HepG2 (cell line): Measurements from ENCODE around the gene UNC13D. TPM values are rescaled to one million over a fixed set of nuclear protein-coding genes. Genes with fewer than 3 reads are reported as not detected.

Experiments
- CBFB ChIP-seq: sonication (generic); formaldehyde crosslinking; IDR thresholded peaks from 2 replicates; pipeline ENCODE4 v1.4.0; 2020; ENCODE audit warnings: missing genetic modification reagents
- HNRNPK ChIP-seq: fragments of 200-400 bp; formaldehyde crosslinking; IDR thresholded peaks from 2 replicates; pipeline ENCODE4 v1.6.1; 2018; ENCODE audit warnings: low read length, low read depth, moderate library complexity, mild to moderate bottlenecking; ENCODE audit not compliant: poor library complexity, severe bottlenecking
- MTA3 ChIP-seq: sonication (generic); formaldehyde crosslinking; IDR thresholded peaks from 2 replicates; pipeline ENCODE4 v1.4.0; 2020; ENCODE audit warnings: missing genetic modification reagents
- NKX3-1 ChIP-seq: sonication (generic); formaldehyde crosslinking; IDR thresholded peaks from 2 replicates; pipeline ENCODE4 v1.5.0; 2020; ENCODE audit warnings: missing genetic modification reagents
- PAXIP1 ChIP-seq: sonication (generic); formaldehyde crosslinking; conservative IDR thresholded peaks from 2 replicates; pipeline ENCODE4 v1.4.0; 2020; ENCODE audit warnings: mild to moderate bottlenecking, missing genetic modification reagents, moderate library complexity
- SP4 ChIP-seq: sonication (generic); formaldehyde crosslinking; IDR thresholded peaks from 2 replicates; pipeline ENCODE4 v1.8.1; 2023; ENCODE audit warnings: mild to moderate bottlenecking, missing genetic modification reagents
- STAG1 ChIP-seq: sonication (generic); formaldehyde crosslinking; IDR thresholded peaks from 2 replicates; pipeline ENCODE4 v1.4.0; 2020; ENCODE audit warnings: missing genetic modification reagents
- YY1 ChIP-seq: IDR thresholded peaks from 2 replicates; pipeline ENCODE4 v1.6.1; 2011; ENCODE audit warnings: low read length, low read depth, moderate library complexity, mild to moderate bottlenecking; ENCODE audit not compliant: insufficient read depth, insufficient replicate concordance
- ZKSCAN1 ChIP-seq: fragments of 150-350 bp; IDR thresholded peaks from 2 replicates; pipeline ENCODE4 v1.6.1; 2014; ENCODE audit warnings: low read length
- ZNF10 ChIP-seq: sonication (generic); formaldehyde crosslinking; IDR thresholded peaks from 2 replicates; pipeline ENCODE4 v1.4.0; 2020; ENCODE audit warnings: mild to moderate bottlenecking, low read depth, missing genetic modification reagents, borderline replicate concordance
- ZNF503 ChIP-seq: sonication (generic); formaldehyde crosslinking; IDR thresholded peaks from 2 replicates; pipeline ENCODE4 v1.4.0; 2020; ENCODE audit warnings: missing genetic modification reagents
- ZNF672 ChIP-seq: sonication (generic); formaldehyde crosslinking; IDR thresholded peaks from 2 replicates; pipeline ENCODE4 v1.8.1; 2022; ENCODE audit warnings: missing genetic modification reagents
- ZNF678 ChIP-seq: sonication (generic); formaldehyde crosslinking; IDR thresholded peaks from 2 replicates; pipeline ENCODE4 v1.4.0; 2020; ENCODE audit warnings: mild to moderate bottlenecking, missing genetic modification reagents
- ZSCAN31 ChIP-seq: sonication (generic); formaldehyde crosslinking; IDR thresholded peaks from 2 replicates; pipeline ENCODE4 v1.5.0; 2020; ENCODE audit warnings: low read depth, mild to moderate bottlenecking, missing genetic modification reagents
- polyA plus RNA-seq, 8 experiments: library from polyadenylated mRNA; depleted of rRNA in 3 of 8; stranded (reverse) in 7 of 8; unstranded in 1 of 8; fragments of >200 nt; fragmentation: Illumina TruSeq in 4 of 8; extraction: Trizol in 4 of 8; gene quantifications; 2 replicates each; pipeline versions ENCODE4 v1.2.1 to v1.2.3, GENCODE V29; 2011 to 2016; ENCODE audit warnings: low read depth in 4 of 8, missing spikeins in 1 of 8, mixed read lengths in 1 of 8; ENCODE audit not compliant: insufficient read depth in 1 of 8
- total RNA-seq, 5 experiments: library from RNA; depleted of rRNA; stranded (reverse); fragments of >200 nt; fragmentation: Illumina TruSeq; extraction: Trizol; gene quantifications; 2 replicates each; pipeline ENCODE4 v1.2.3, GENCODE V29; 2016; ENCODE audit warnings: low read depth in 1 of 5
- TF ChIP-seq, protein P1 (sequence below): sonication (generic); formaldehyde crosslinking; IDR thresholded peaks from 2 replicates; pipeline ENCODE4 v1.8.1; 2023; ENCODE audit warnings: missing genetic modification reagents, inconsistent platforms, borderline replicate concordance
- TF ChIP-seq, protein P2 (sequence below): sonication (generic); formaldehyde crosslinking; IDR thresholded peaks from 2 replicates; pipeline ENCODE4 v1.4.0; 2020; ENCODE audit warnings: mild to moderate bottlenecking, missing genetic modification reagents
- TF ChIP-seq, protein P3 (sequence below): sonication (generic); formaldehyde crosslinking; IDR thresholded peaks from 2 replicates; pipeline ENCODE4 v1.5.1; 2020; ENCODE audit warnings: mild to moderate bottlenecking, moderate library complexity, missing genetic modification reagents

The UNC13D gene
- total and polyA plus RNA-seq, 2 of the 13 experiments (the other 11 are each of a cell fraction or from before 2014, with no cell fraction given): 29.7 to 42.7 TPM

DNA sequence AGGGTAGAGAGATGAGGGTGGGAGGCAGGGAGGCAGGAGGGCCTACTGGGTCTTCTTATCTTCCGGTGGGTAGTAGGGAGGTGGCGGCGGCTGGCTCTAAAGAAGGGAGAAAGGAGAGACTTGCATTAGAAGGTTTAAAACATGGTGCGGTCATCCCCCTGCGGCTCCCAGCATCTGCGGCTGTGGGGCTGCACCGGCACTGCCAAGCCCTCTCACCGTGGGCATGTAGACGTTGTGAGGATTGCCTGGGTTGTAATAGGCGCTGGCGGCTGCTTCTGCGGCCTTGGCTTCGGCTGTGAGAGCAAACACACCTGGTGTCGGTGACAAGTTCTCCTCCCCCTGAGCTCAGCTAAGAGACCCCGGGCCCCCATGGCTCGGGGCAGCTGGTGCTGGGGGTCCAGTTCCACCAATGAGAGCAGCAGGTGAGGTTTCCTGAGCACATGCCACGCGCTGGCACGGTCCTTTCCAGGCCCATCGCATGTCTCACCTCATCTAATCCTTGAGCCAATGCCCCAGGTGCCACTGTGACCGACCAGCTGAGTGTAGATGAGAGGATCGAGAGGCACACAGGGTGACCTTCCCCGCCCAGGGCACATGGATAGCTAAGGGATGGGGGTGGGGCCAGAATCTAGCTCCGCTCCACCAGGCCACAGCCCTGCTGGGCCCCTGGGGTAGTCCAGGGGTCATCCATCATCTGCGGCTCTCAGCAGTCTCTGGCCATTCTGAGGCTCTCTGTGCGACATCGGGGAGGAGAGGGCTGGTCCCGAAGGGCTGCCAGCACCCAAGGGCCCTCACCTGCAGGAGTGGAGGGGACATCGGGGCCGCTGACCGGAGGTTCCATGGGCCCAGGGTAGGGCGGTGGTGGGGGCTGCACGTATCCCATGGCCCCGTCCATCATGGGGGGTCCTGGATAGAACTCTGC is 2.7 kb upstream of the UNC13D start (continued):
- TF ChIP-seq ZSCAN31 (CRISPR knock-in tag) (peak; percentile 96), SP4 (CRISPR knock-in tag) (peak; percentile 90), PAXIP1 (CRISPR knock-in tag) (peak; percentile 99), YY1 (peak; percentile 9), NKX3-1 (CRISPR knock-in tag) (peak; percentile 87; the same call in 1 of the 2 replicates), ZKSCAN1 (0 out of 2 replicates have a peak, but pooled peaks have one; percentile 9), STAG1 (CRISPR knock-in tag) (no peak), HNRNPK (peak; percentile 11), ZNF672 (CRISPR knock-in tag) (no peak), MTA3 (CRISPR knock-in tag) (no peak), ZNF503 (CRISPR knock-in tag) (peak; percentile 97), ZNF10 (CRISPR knock-in tag) (no peak), CBFB (CRISPR knock-in tag) (peak; percentile 91), ZNF678 (CRISPR knock-in tag) (peak; percentile 64; the same call in 1 of the 2 replicates)
- TF ChIP-seq, protein P1, sequence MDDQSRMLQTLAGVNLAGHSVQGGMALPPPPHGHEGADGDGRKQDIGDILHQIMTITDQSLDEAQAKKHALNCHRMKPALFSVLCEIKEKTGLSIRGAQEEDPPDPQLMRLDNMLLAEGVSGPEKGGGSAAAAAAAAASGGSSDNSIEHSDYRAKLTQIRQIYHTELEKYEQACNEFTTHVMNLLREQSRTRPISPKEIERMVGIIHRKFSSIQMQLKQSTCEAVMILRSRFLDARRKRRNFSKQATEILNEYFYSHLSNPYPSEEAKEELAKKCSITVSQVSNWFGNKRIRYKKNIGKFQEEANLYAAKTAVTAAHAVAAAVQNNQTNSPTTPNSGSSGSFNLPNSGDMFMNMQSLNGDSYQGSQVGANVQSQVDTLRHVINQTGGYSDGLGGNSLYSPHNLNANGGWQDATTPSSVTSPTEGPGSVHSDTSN (CRISPR knock-in tag): no peak
- TF ChIP-seq, protein P2, sequence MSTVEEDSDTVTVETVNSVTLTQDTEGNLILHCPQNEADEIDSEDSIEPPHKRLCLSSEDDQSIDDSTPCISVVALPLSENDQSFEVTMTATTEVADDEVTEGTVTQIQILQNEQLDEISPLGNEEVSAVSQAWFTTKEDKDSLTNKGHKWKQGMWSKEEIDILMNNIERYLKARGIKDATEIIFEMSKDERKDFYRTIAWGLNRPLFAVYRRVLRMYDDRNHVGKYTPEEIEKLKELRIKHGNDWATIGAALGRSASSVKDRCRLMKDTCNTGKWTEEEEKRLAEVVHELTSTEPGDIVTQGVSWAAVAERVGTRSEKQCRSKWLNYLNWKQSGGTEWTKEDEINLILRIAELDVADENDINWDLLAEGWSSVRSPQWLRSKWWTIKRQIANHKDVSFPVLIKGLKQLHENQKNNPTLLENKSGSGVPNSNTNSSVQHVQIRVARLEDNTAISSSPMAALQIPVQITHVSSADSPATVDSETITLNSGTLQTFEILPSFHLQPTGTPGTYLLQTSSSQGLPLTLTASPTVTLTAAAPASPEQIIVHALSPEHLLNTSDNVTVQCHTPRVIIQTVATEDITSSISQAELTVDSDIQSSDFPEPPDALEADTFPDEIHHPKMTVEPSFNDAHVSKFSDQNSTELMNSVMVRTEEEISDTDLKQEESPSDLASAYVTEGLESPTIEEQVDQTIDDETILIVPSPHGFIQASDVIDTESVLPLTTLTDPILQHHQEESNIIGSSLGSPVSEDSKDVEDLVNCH (CRISPR knock-in tag): no peak
- TF ChIP-seq, protein P3, sequence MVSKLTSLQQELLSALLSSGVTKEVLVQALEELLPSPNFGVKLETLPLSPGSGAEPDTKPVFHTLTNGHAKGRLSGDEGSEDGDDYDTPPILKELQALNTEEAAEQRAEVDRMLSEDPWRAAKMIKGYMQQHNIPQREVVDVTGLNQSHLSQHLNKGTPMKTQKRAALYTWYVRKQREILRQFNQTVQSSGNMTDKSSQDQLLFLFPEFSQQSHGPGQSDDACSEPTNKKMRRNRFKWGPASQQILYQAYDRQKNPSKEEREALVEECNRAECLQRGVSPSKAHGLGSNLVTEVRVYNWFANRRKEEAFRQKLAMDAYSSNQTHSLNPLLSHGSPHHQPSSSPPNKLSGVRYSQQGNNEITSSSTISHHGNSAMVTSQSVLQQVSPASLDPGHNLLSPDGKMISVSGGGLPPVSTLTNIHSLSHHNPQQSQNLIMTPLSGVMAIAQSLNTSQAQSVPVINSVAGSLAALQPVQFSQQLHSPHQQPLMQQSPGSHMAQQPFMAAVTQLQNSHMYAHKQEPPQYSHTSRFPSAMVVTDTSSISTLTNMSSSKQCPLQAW (CRISPR knock-in tag): no peak; the same call in none of the 2 replicates
